ENCODE results near the gene KCNJ15. TPM values are rescaled to one million over a fixed set of nuclear protein-coding genes. Genes with fewer than 3 reads are reported as not detected.

The KCNJ15 gene
- total and polyA plus RNA-seq, 11 donors, result 0.07 to 1.8 (median 0.38) TPM

DNA sequence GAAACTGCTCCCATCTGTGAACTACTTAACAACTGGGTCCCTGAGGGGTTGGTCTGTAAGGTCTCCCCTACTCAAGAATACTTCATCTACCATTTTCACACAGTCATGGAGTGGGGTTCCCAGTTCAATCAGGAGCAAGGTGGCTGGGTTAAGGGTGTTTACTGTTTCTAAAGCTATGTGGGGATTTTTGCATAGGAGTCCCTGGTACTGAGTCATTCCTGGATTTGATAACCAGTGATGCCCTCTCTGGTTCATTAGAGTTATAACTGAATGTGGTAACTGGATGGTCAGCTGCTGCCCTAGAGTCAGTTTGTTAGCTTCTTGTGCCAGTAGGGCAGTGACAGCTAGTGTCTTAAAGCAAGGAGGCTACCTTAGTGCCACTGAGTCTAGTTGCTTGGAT lies 29.4 kb upstream of the KCNJ15 start:
- Histone ChIP-seq H3K27me3 (no peaks in the 10 kb centered on the region), H3K36me3 (no peaks in the 10 kb centered on the region), H3K27ac (no peak overlapping the region), H3K9me3 (peaks cover 0 to 81% (median 60%) of the 10 kb centered on the region in 12 donors), H3K4me3 (no peak overlapping the region), H3K4me1 (no peaks in the 10 kb centered on the region)
- intact Hi-C loops (cut with DNase I), result loop anchor here in 1 of 10 donors (10.0 kb wide), 1 partner anchor 57 kb away; no protein-coding TSS in a partner anchor
- DNase-seq, result no peak
- ATAC-seq, result no peak
- no peak for TF ChIP-seq POLR2A (IDR thresholded peaks at IDR 0.05)

DNA sequence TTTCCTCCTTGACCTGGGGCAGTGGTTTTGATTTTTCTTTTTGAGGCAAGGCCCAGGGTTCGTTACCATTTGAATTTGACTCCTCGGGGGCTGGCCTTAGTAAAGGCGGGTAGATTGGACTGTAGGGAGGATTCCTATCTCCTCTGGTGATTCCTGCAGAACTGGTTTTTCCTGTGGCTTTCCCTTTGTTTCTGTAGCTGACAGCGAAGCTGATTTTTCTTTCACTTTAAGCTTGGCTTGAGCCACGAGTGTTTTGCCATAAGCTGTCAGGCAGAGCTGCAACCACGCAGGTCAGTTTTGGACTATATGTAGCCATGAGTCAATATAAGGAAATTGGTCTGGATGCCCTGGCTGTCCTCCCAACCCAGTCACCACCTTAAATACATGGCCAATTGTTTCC lies 28.7 kb upstream of the KCNJ15 start:
- TF ChIP-seq, protein P1, sequence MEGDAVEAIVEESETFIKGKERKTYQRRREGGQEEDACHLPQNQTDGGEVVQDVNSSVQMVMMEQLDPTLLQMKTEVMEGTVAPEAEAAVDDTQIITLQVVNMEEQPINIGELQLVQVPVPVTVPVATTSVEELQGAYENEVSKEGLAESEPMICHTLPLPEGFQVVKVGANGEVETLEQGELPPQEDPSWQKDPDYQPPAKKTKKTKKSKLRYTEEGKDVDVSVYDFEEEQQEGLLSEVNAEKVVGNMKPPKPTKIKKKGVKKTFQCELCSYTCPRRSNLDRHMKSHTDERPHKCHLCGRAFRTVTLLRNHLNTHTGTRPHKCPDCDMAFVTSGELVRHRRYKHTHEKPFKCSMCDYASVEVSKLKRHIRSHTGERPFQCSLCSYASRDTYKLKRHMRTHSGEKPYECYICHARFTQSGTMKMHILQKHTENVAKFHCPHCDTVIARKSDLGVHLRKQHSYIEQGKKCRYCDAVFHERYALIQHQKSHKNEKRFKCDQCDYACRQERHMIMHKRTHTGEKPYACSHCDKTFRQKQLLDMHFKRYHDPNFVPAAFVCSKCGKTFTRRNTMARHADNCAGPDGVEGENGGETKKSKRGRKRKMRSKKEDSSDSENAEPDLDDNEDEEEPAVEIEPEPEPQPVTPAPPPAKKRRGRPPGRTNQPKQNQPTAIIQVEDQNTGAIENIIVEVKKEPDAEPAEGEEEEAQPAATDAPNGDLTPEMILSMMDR (IDR thresholded peaks at IDR 0.05), result no peak
- TF ChIP-seq POLR2A (IDR thresholded peaks at IDR 0.05), result no peak
- DNase-seq (no peak), ATAC-seq (no peak)
- H3K9me3 ChIP-seq, result peaks cover 0 to 74% (median 55%) of the 10 kb centered on the region in 12 donors
- no peak overlapping the region for H3K4me3 ChIP-seq
- H3K4me1 ChIP-seq, result no peaks in the 10 kb centered on the region
- no peaks in the 10 kb centered on the region for H3K36me3 ChIP-seq
- H3K27ac ChIP-seq, result no peak overlapping the region
- 52 to 71% (median 65%) methylated on average over 6 of the region's 6 CpGs for WGBS, 4 donors
- no peaks in the 10 kb centered on the region for H3K27me3 ChIP-seq
- intact Hi-C loops (cut with DNase I), result loop anchor here in 1 of 10 donors (10.0 kb wide), 1 partner anchor 57 kb away; no protein-coding TSS in a partner anchor

DNA sequence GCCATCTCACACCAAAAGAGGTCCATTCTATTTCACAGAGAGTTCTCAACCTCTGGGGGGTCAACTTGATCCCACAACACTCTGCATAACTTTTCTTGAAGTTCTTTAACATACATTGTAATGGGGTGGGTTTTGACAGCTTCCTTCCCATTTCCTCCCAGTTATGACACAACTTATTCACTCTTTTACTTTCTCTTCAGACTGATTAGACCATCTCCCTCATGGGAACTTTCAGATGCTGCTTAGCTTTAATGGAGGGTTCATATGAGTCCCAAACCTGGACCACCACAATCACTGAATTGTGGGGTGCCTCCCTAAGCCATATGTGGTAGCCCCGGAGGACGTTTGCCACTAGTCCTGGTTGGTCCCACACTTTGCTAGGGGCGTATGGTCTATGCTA lies 28.3 kb upstream of the KCNJ15 start:
- TF ChIP-seq POLR2A (IDR thresholded peaks at IDR 0.05), result no peak
- TF ChIP-seq, protein P1 (IDR thresholded peaks at IDR 0.05), result no peak
- no peaks in the 10 kb centered on the region for H3K4me1 ChIP-seq
- H3K36me3 ChIP-seq, result no peaks in the 10 kb centered on the region
- 88 to 92% (median 89%) methylated on average over 3 of the region's 3 CpGs for WGBS, 4 donors
- H3K27me3 ChIP-seq, result no peaks in the 10 kb centered on the region
- no peak overlapping the region for H3K27ac ChIP-seq
- DNase-seq, result no peak
- intact Hi-C loops (cut with DNase I), result loop anchor here in 1 of 10 donors (10.0 kb wide), 1 partner anchor 56 kb away; no protein-coding TSS in a partner anchor
- peaks cover 0 to 70% (median 51%) of the 10 kb centered on the region in 12 donors for H3K9me3 ChIP-seq
- H3K4me3 ChIP-seq, result no peak overlapping the region
- no peak for ATAC-seq

DNA sequence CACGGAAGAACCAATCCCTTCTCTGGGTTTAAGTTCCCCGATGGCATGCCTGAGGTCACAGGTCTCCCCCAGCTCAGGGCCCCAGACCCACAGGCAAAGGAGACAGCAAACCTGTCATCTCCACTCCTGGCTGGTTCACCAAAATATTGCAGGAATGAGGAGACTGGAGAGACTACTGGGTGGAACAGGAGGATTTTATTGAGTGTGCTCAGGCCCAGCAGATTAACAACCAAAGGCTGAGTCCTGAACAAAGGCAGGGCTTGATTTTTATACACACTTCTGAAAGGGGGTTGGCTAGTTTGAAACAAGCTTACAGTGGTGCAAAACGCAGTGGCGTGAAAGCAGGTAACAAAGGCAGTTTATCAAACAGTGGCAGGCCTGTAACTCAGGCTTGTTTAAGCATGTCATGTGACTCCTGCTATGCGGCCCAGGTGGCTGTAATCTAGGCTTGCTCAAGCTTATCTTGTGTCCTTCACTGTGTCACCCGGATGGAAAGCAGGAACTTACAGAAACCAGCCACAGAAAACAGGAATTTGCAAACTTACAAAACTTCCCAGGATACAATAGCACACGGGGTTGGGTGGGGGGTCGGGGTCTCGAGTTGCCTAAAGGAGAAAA lies 27.4 kb upstream of the KCNJ15 start:
- Histone ChIP-seq H3K4me1 (no peaks in the 10 kb centered on the region), H3K4me3 (no peak overlapping the region), H3K27me3 (no peaks in the 10 kb centered on the region), H3K36me3 (no peaks in the 10 kb centered on the region), H3K9me3 (peaks cover 0 to 63% (median 43%) of the 10 kb centered on the region in 12 donors), H3K27ac (no peak overlapping the region)
- DNase-seq, result no peak
- intact Hi-C loops (cut with DNase I), result loop anchor here in 1 of 10 donors (10.0 kb wide), 1 partner anchor 55 kb away; no protein-coding TSS in a partner anchor
- WGBS, 4 donors, result 77 to 82% (median 79%) methylated on average over 9 of the region's 9 CpGs
- TF ChIP-seq, protein P1 (IDR thresholded peaks at IDR 0.05), result no peak
- TF ChIP-seq POLR2A (IDR thresholded peaks at IDR 0.05), result no peak
- peak in 1 of 4 donors; percentile 32 for ATAC-seq

Measured in heart left ventricle (tissue), 16 donors.